Osteocyte (in vitro differentiated cells): ENCODE data around the gene VWF. TPM values are rescaled to one million over a fixed set of nuclear protein-coding genes. Genes with fewer than 3 reads are reported as not detected.

Experiments used
- DNase-seq: peaks from one replicate; pipeline ENCODE4 v3.0.0; 2021; ENCODE audit warnings: mixed read lengths; ENCODE audit not compliant: unreplicated experiment; ENCODE audit errors: extremely low spot score
- H3K27ac Mint-ChIP-seq: one replicate; pipeline ENCODE4 v1.8.0; 2021; ENCODE audit warnings: mild to moderate bottlenecking, mixed read lengths; ENCODE audit not compliant: unreplicated experiment
- H3K27me3 Mint-ChIP-seq: one replicate; pipeline ENCODE4 v1.8.0; 2021; ENCODE audit warnings: mixed read lengths; ENCODE audit not compliant: unreplicated experiment
- H3K36me3 Mint-ChIP-seq: one replicate; pipeline ENCODE4 v1.8.0; 2021; ENCODE audit warnings: mixed read lengths; ENCODE audit not compliant: unreplicated experiment
- H3K4me1 Mint-ChIP-seq: one replicate; pipeline ENCODE4 v1.8.0; 2021; ENCODE audit warnings: mixed read lengths; ENCODE audit not compliant: unreplicated experiment
- H3K4me3 Mint-ChIP-seq: one replicate; pipeline ENCODE4 v1.8.0; 2021; ENCODE audit warnings: mild to moderate bottlenecking, moderate library complexity, mixed read lengths; ENCODE audit not compliant: unreplicated experiment
- H3K9me3 Mint-ChIP-seq: one replicate; pipeline ENCODE4 v1.8.0; 2021; ENCODE audit warnings: mixed read lengths; ENCODE audit not compliant: unreplicated experiment
- CTCF ChIP-seq: fragments of 200-600 bp; sonication (generic); IDR thresholded peaks from 2 replicates; pipeline ENCODE4 v1.5.0; 2021; ENCODE audit warnings: antibody characterized with exemption, mild to moderate bottlenecking, moderate library complexity
- total RNA-seq: library from RNA; stranded (reverse); gene quantifications from 2 replicates; pipeline ENCODE4 v1.2.1, GENCODE V29; 2021

Gene VWF
- total RNA-seq, 1 donor from 2014 or later = 0.13 TPM

- no peaks in the 10 kb centered on the region for H3K36me3 Mint-ChIP-seq
- peaks cover 21% of the 10 kb centered on the region for H3K4me1 Mint-ChIP-seq
- DNase-seq = no peak
- peak overlapping the region; percentile 39 for H3K27ac Mint-ChIP-seq
- no peak for TF ChIP-seq CTCF
- H3K9me3 Mint-ChIP-seq = no peaks in the 10 kb centered on the region
- H3K4me3 Mint-ChIP-seq = no peak overlapping the region
- peaks cover 38% of the 10 kb centered on the region for H3K27me3 Mint-ChIP-seq
These were observed 159.3 kb downstream of the VWF start for GRCh38 chr12:5964913-5965900.

GRCh38 chr12:5963515-5963914 lies 161.0 kb downstream of the VWF start:
- peaks cover 39% of the 10 kb centered on the region for H3K27me3 Mint-ChIP-seq
- no peak for DNase-seq
- TF ChIP-seq CTCF = no peak
- no peak overlapping the region for H3K4me3 Mint-ChIP-seq
- no peaks in the 10 kb centered on the region for H3K9me3 Mint-ChIP-seq
- H3K4me1 Mint-ChIP-seq = peaks cover 21% of the 10 kb centered on the region
- no peak overlapping the region for H3K27ac Mint-ChIP-seq
- no peaks in the 10 kb centered on the region for H3K36me3 Mint-ChIP-seq

GRCh38 chr12:5960783-5961182 lies 163.7 kb downstream of the VWF start:
- peaks cover 13% of the 10 kb centered on the region for H3K9me3 Mint-ChIP-seq
- peaks cover 53% of the 10 kb centered on the region for H3K27me3 Mint-ChIP-seq
- TF ChIP-seq CTCF = no peak
- H3K4me1 Mint-ChIP-seq = peaks cover 19% of the 10 kb centered on the region
- DNase-seq = no peak
- peaks cover 2% of the 10 kb centered on the region for H3K36me3 Mint-ChIP-seq
- H3K4me3 Mint-ChIP-seq = no peak overlapping the region
- no peak overlapping the region for H3K27ac Mint-ChIP-seq

GRCh38 chr12:5956987-5957386 lies 167.5 kb downstream of the VWF start:
- H3K4me3 Mint-ChIP-seq = no peak overlapping the region
- DNase-seq = no peak
- peaks cover 13% of the 10 kb centered on the region for H3K9me3 Mint-ChIP-seq
- peaks cover 55% of the 10 kb centered on the region for H3K27me3 Mint-ChIP-seq
- no peak overlapping the region for H3K27ac Mint-ChIP-seq
- no peaks in the 10 kb centered on the region for H3K4me1 Mint-ChIP-seq
- H3K36me3 Mint-ChIP-seq = peaks cover 2% of the 10 kb centered on the region
- TF ChIP-seq CTCF = no peak

- TF ChIP-seq CTCF = no peak
- H3K27ac Mint-ChIP-seq = no peak overlapping the region
- no peaks in the 10 kb centered on the region for H3K4me1 Mint-ChIP-seq
- H3K4me3 Mint-ChIP-seq = no peak overlapping the region
- DNase-seq = no peak
- H3K27me3 Mint-ChIP-seq = peaks cover 56% of the 10 kb centered on the region
- H3K9me3 Mint-ChIP-seq = peaks cover 13% of the 10 kb centered on the region
- H3K36me3 Mint-ChIP-seq = peaks cover 2% of the 10 kb centered on the region
These were observed 169.8 kb downstream of the VWF start for GRCh38 chr12:5954661-5955060.
